ENCODE data around the gene MAX. TPM values are rescaled to one million over a fixed set of nuclear protein-coding genes. Genes with fewer than 3 reads are reported as not detected.

Gene MAX
- total and polyA plus RNA-seq, 9 of the 15 experiments (the other 6 are each of a cell fraction or from before 2014, with no cell fraction given), result 15.4 to 96.5 (median 51.6) TPM

DNA sequence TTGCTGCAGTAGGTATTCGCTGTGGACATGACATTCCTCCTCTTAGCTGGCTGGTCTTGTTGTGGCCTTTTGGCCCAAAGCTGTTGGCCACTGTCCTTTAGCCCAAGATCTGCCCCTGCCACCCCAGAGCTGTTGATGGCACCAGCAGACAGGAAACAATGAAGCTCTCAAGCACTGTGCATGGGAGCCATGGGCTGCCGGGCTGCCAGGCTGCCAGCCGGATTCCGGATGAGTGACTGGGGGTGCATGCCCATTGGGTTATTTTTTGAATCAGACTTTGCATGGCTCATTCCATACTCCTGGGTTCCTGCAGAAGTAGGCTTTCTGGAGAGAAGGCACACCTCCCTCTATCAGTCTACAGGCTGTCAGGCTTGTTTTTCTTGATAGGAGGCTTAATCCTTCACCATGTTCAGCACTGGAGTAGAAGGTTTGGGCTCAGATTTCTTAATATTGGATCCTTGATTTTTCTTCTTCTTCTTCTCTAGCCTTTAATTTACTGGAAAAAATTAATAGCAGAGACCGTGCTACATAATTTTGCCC lies 32.4 kb downstream of the MAX start:
- no TSS peak for BruUV-seq (replicated peaks)
- ChIA-PET CTCF (ENCODE audit: low intra/inter-chr PET ratio) (no interaction called here), POLR2A (no interaction called here)
- TF ChIP-seq TFAP4 (CRISPR knock-in tag; IDR thresholded peaks at IDR 0.05; ENCODE audit: borderline replicate concordance), result no peak
- no peak for TF ChIP-seq MCM3 (IDR thresholded peaks at IDR 0.05)
- no peak for TF ChIP-seq ZFX (CRISPR knock-in tag; IDR thresholded peaks at IDR 0.05)
- TF ChIP-seq HNRNPUL1 (IDR thresholded peaks at IDR 0.05; ENCODE audit: low read length), result no peak
- WGBS (ENCODE audit: insufficient coverage, low coverage, missing lambda C conversion rate), result 100% methylated on average over 4 of the region's 5 CpGs
- Histone ChIP-seq H3K27me3 (ENCODE audit: control insufficient read depth in 2 of 2, insufficient read depth in 2 of 2, low read length in 2 of 2) (no peaks in the 10 kb centered on the region), H3K9me1 (ENCODE audit: control insufficient read depth, insufficient read depth, low read length) (peaks cover 8% of the 10 kb centered on the region), H3K4me2 (ENCODE audit: insufficient read depth, low read length) (no peak overlapping the region), H3K36me3 (ENCODE audit: control insufficient read depth, insufficient read depth, low read length) (peaks cover 29% of the 10 kb centered on the region; the same call in 2 of the 3 replicates), H2AFZ (ENCODE audit: low read depth, low read length) (no peak overlapping the region), H3K4me1 (replicated peaks in 1 of 2; ENCODE audit: control insufficient read depth in 2 of 2, insufficient read depth in 2 of 2, low read length in 2 of 2) (peaks cover 17 to 24% of the 10 kb centered on the region in 2 experiments), H3K27ac (ENCODE audit: extremely low read depth, low read depth, low read length) (no peak overlapping the region), H4K20me1 (replicated peaks; ENCODE audit: control insufficient read depth, insufficient read depth, low read length) (no peaks in the 10 kb centered on the region), H3K79me2 (ENCODE audit: control insufficient read depth, insufficient read depth, low read length) (no peaks in the 10 kb centered on the region), H3K9ac (ENCODE audit: insufficient read depth in 1 of 2, low read depth in 2 of 2, low read length in 2 of 2) (no peak overlapping the region), H3K4me3 (no peak overlapping the region), H3K9me3 (replicated peaks; ENCODE audit: control insufficient read depth, insufficient read depth, low read depth, low read length) (no peaks in the 10 kb centered on the region)
- in situ Hi-C loops (cut with MboI) (no loop called here), intact Hi-C loops (cut with micrococcal nuclease) (no loop called here)
- ATAC-seq (no peak), DNase-seq (ENCODE audit: extremely low read depth in 1 of 4, low spot score in 3 of 4) (no peak), FAIRE-seq (no peak)

DNA sequence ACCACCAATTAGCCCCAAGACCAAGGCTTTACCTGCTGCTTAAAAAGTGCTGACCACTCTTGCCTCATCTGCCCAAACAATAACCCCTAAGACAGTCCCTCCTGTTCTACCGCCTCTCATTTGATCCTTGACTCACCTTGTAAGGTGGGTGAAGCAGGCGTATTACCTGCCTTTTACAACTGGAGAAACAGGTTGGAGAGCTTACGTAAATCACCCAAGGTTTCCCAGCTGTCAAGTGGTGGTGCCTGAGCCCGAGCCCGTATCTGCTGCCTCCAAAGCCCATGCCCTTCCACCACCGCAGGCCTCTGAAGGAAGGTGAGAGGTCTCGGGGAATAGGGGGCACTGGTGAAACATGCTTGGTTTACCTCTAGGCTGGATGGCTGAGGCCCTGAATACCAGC lies 36.6 kb downstream of the MAX start:
- peaks cover 0 to 5% of the 10 kb centered on the region in 2 experiments; a peak in 1 of 5 replicates for H3K4me1 ChIP-seq (replicated peaks in 1 of 2; ENCODE audit: control insufficient read depth in 2 of 2, insufficient read depth in 2 of 2, low read length in 2 of 2)
- CTCF ChIA-PET (ENCODE audit: low intra/inter-chr PET ratio), result no interaction called here
- 95% methylated on average over 7 of the region's 7 CpGs for WGBS (ENCODE audit: insufficient coverage, low coverage, missing lambda C conversion rate)
- H3K27ac ChIP-seq (ENCODE audit: extremely low read depth, low read depth, low read length), result no peak overlapping the region
- BruUV-seq (replicated peaks), result no TSS peak
- ATAC-seq (no peak), FAIRE-seq (no peak), DNase-seq (ENCODE audit: extremely low read depth in 1 of 4, low spot score in 3 of 4) (no peak)
- H3K36me3 ChIP-seq (ENCODE audit: control insufficient read depth, insufficient read depth, low read length), result peaks cover 46% of the 10 kb centered on the region; the same call in 2 of the 3 replicates
- no peaks in the 10 kb centered on the region for H4K20me1 ChIP-seq (replicated peaks; ENCODE audit: control insufficient read depth, insufficient read depth, low read length)
- H3K9me3 ChIP-seq (replicated peaks; ENCODE audit: control insufficient read depth, insufficient read depth, low read depth, low read length), result no peaks in the 10 kb centered on the region
- H3K9ac ChIP-seq (ENCODE audit: insufficient read depth in 1 of 2, low read depth in 2 of 2, low read length in 2 of 2), result no peak overlapping the region
- in situ Hi-C loops (cut with MboI), result no loop called here
- H3K27me3 ChIP-seq (ENCODE audit: control insufficient read depth in 2 of 2, insufficient read depth in 2 of 2, low read length in 2 of 2), result no peaks in the 10 kb centered on the region
- H2AFZ ChIP-seq (ENCODE audit: low read depth, low read length), result no peak overlapping the region
- POLR2A ChIA-PET, result interaction anchor here (0.9 to 1.5 kb wide), 2 partner anchors 11 to 16 kb away, joined by 3 read pairs; no protein-coding TSS in a partner anchor
- H3K9me1 ChIP-seq (ENCODE audit: control insufficient read depth, insufficient read depth, low read length), result no peaks in the 10 kb centered on the region
- no peak overlapping the region for H3K4me2 ChIP-seq (ENCODE audit: insufficient read depth, low read length)
- no peak for TF ChIP-seq KDM5B (IDR thresholded peaks at IDR 0.05; ENCODE audit: insufficient replicate concordance, low read depth, low read length)
- TF ChIP-seq ZNF398 (CRISPR knock-in tag; IDR thresholded peaks at IDR 0.05), result no peak
- no peak overlapping the region for H3K4me3 ChIP-seq
- intact Hi-C loops (cut with micrococcal nuclease), result no loop called here
- H3K79me2 ChIP-seq (ENCODE audit: control insufficient read depth, insufficient read depth, low read length), result no peaks in the 10 kb centered on the region

All from K562 (cell line).